KOPT-K1 (cell line): ENCODE measurements around the gene RNF112.

ENCODE experiments used
- H3K27ac ChIP-seq: fragments of 200-600 bp; sonication (generic); 2 replicates; pipeline ENCODE4 v1.5.1; 2016; ENCODE audit warnings: antibody characterized with exemption, mild to moderate bottlenecking, low read depth, low read length; ENCODE audit not compliant: poor library complexity, severe bottlenecking
- H3K36me3 ChIP-seq: fragments of 200-600 bp; sonication (generic); 2 replicates; pipeline ENCODE4 v1.5.1; 2017; ENCODE audit warnings: antibody characterized with exemption, mild to moderate bottlenecking, low read length, moderate library complexity; ENCODE audit not compliant: insufficient read depth
- H3K9me3 ChIP-seq: fragments of 200-600 bp; sonication (generic); 2 replicates; pipeline ENCODE4 v1.5.1; 2017; ENCODE audit warnings: antibody characterized with exemption, low read length, mild to moderate bottlenecking; ENCODE audit not compliant: insufficient read depth, poor library complexity, severe bottlenecking

Gene RNF112

DNA sequence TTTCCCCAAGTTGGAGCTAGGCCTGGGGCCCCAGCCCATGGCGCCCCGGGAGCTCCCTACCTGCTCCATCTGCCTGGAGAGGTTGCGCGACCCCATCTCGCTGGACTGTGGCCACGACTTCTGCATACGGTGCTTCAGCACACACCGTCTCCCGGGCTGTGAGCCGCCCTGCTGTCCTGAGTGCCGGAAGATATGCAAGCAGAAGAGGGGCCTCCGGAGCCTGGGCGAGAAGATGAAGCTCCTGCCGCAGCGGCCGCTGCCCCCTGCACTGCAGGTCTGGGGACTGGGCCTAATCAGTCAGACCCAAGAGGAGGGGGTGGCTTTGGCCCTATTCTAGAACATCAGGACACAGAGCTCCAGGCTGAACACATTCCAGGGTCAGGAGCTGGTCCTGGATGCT, 1.5 kb downstream of the RNF112 start:
- no peaks in the 10 kb centered on the region for H3K9me3 ChIP-seq
- H3K27ac ChIP-seq, result no peak overlapping the region
- no peaks in the 10 kb centered on the region for H3K36me3 ChIP-seq

DNA sequence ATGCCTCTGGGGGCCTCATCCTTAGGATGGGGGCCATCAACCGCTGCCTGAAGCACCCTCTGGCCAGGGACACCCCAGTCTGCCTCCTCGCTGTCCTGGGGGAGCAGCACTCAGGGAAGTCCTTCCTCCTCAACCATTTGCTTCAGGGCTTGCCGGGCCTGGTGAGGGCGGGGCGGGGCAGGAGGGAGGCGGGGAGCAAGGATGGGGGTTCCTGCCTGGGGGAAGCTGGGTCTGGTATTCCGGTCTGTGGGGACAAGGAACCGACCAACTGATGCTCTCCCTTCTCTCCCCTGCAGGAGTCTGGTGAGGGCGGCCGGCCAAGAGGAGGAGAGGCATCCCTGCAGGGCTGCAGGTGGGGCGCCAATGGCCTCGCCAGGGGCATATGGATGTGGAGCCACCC, 2.0 kb downstream of the RNF112 start:
- Histone ChIP-seq H3K36me3 (no peaks in the 10 kb centered on the region), H3K27ac (no peak overlapping the region)

GRCh38 chr17:19413761-19414160, 2.7 kb downstream of the RNF112 start:
- Histone ChIP-seq H3K36me3 (no peaks in the 10 kb centered on the region), H3K9me3 (no peaks in the 10 kb centered on the region), H3K27ac (no peak overlapping the region)

More for the DNA sequence above, 2.0 kb downstream of the RNF112 start:
- no peaks in the 10 kb centered on the region for H3K9me3 ChIP-seq

GRCh38 chr17:19414396-19415280, 3.6 kb downstream of the RNF112 start:
- Histone ChIP-seq H3K9me3 (no peaks in the 10 kb centered on the region), H3K27ac (no peak overlapping the region), H3K36me3 (no peaks in the 10 kb centered on the region)

DNA sequence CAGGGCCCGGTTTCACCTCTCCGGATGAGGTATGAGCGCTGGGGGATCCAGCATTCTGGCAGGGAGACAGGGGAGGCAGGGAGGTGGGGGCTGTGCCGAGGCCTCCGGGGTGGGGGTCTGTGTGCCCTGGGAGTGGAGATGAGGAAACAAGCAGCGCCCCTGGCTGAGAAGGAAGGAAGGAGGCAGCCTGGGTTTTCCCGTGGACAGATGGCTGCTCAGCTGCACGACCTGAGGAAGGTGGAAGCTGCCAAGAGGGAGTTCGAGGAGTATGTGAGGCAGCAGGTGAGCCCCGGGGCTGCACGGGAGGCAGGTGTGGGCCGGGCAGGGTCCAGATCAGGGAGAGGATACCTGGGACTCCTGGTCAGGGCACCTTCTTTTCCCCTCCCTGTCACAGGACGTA, 4.3 kb downstream of the RNF112 start:
- Histone ChIP-seq H3K36me3 (no peaks in the 10 kb centered on the region), H3K27ac (no peak overlapping the region), H3K9me3 (no peaks in the 10 kb centered on the region)

GRCh38 chr17:19415806-19416775, 5.1 kb downstream of the RNF112 start:
- no peaks in the 10 kb centered on the region for H3K36me3 ChIP-seq
- H3K9me3 ChIP-seq, result no peaks in the 10 kb centered on the region
- H3K27ac ChIP-seq, result no peak overlapping the region

DNA sequence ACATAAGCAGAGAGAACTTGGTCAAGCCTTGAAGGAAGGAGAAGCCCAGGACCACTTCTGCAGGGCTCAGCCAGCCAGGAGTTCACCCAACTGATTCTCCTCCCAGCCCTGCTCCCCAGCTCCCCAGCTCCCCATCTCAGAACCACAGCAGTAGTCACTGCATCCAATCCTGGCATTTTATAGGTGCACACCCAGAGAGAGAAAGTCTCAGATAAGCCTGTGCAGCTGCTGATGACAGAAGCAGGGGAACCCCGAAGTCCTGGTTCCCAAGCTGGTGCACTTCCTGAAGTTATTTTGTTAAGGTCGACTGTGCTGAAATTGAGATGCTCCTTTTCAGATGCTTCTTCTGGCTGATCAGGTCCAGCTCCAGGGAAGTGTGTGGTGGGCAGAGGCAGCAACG, 6.6 kb downstream of the RNF112 start:
- Histone ChIP-seq H3K27ac (no peak overlapping the region), H3K36me3 (no peaks in the 10 kb centered on the region), H3K9me3 (no peaks in the 10 kb centered on the region)

- Histone ChIP-seq H3K27ac (no peak overlapping the region), H3K9me3 (no peaks in the 10 kb centered on the region), H3K36me3 (no peaks in the 10 kb centered on the region)
These were observed 7.4 kb downstream of the RNF112 start for GRCh38 chr17:19418251-19418992.

GRCh38 chr17:19421219-19421618, 10.2 kb downstream of the RNF112 start:
- H3K36me3 ChIP-seq, result no peaks in the 10 kb centered on the region
- no peaks in the 10 kb centered on the region for H3K9me3 ChIP-seq
- H3K27ac ChIP-seq, result no peak overlapping the region

- Histone ChIP-seq H3K9me3 (no peaks in the 10 kb centered on the region), H3K27ac (no peak overlapping the region), H3K36me3 (no peaks in the 10 kb centered on the region)
These were observed 10.9 kb downstream of the RNF112 start for GRCh38 chr17:19421926-19422325.

DNA sequence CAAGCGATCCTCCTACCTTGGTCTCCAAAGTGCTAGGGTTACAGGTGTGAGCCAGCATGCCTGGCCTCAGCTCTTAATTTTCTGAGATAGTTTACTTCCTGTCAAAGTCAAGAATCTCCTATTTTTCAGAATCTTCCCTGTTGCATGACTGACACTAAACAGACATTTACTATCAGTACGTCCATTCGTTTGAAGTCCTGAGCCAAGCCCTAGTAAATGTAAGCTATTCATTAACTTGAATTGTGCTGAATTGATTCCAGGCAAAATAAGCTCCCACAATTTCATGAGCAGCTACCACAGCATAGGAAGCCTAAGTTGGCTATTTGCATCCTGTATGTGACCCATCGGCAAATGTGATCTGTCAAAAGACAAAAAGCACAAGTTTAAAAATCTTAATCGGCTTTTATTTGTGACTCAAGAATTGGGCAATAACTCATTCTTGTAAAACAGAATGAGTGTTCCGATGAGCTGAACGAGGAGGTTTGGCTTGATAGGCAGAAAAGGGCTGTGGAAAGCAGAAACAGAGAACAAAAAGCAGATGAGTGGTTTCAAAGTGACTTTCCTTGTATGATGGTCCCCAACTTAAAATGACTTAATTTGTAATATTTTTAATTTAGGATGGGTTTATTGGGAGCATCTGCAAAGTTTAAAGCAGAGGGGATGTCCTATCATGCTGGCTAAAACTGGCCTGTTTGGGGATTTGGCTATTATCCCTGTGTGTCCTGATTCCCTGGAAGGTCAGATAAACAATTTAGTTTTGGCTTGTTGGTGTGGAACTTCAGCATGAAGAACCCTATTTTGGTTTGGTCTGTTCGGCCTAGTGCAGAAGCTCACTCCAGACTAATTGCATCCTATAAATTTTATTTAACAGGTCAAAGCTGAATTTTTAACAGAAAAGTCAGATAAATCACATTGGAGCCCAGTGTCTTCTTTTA, 14.2 kb downstream of the RNF112 start:
- no peak overlapping the region for H3K27ac ChIP-seq
- H3K9me3 ChIP-seq, result no peaks in the 10 kb centered on the region
- no peaks in the 10 kb centered on the region for H3K36me3 ChIP-seq

GRCh38 chr17:19426631-19427030, 15.6 kb downstream of the RNF112 start:
- Histone ChIP-seq H3K27ac (no peak overlapping the region), H3K36me3 (no peaks in the 10 kb centered on the region), H3K9me3 (no peaks in the 10 kb centered on the region)

DNA sequence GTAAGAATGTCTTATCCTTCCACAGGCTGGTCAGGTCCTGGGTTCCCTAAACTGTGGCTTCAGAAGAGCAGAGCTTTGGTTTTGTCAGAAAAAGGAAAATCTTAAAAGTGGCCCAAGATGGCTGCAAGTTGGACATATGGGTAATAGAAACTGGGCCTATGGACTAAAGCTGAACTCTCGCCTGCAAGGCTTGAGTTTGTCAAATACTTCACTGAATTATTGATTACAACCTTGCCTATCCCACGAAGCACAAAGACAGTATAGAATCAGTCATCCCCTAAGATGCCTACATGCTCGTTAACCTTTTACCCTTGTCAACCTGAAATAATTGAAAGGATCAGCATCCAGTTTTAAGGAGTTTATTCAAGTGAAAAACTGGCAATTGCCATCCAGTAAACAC, 20.7 kb downstream of the RNF112 start:
- Histone ChIP-seq H3K9me3 (no peaks in the 10 kb centered on the region), H3K27ac (no peak overlapping the region), H3K36me3 (no peaks in the 10 kb centered on the region)

DNA sequence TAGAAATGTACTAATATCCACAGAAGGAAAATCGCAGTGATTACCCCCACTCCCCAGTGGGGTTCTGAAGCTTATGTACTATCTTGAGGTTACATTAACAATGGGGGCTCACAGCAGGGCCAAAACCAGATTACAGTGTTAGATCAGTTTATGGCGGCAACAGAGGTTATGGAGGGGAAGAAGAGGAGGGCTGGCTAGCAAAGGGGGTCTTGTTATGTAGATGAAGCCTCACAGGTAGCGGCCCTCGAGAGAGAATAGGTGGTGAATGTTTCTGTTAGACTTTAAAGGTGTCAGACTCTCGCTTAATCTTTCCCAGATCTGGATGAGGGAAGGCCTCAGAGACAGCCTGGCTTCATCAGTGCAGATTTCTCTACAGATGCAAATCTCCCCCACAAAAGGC, 22.2 kb downstream of the RNF112 start:
- Histone ChIP-seq H3K9me3 (no peaks in the 10 kb centered on the region), H3K36me3 (no peaks in the 10 kb centered on the region), H3K27ac (no peak overlapping the region)
